ENCODE data around the gene UBE2R2. TPM values are rescaled to one million over a fixed set of nuclear protein-coding genes. Genes with fewer than 3 reads are reported as not detected.
A peak's percentile ranks its signal among the peaks of the same experiment; 100 is the strongest.
"Not testable (repeated sequence)": the region's sequence is repeated elsewhere in the genome, so short reads cannot be mapped to it uniquely, and the experiment has no call there.

The UBE2R2 gene
- total and polyA plus RNA-seq, 2 donors (not counting 1 experiment from before 2014, with no cell fraction given), result 23.9 to 57.1 TPM

GRCh38 chr9:33860200-33860871 is 43.4 kb downstream of the UBE2R2 start:
- Histone ChIP-seq H3K27me3 (ENCODE audit: control insufficient read depth, insufficient read depth, low read length) (no peaks in the 10 kb centered on the region), H3K9me3 (ENCODE audit: control insufficient read depth, insufficient read depth, low read depth, low read length) (no peaks in the 10 kb centered on the region), H3K4me2 (ENCODE audit: extremely low read depth, insufficient read depth, low read length) (no peak overlapping the region), H3K27ac (ENCODE audit: insufficient read depth, low read length) (no peak overlapping the region), H2AFZ (ENCODE audit: low read length) (no peak overlapping the region), H3K36me3 (ENCODE audit: control insufficient read depth, insufficient read depth, low read length) (no peaks in the 10 kb centered on the region), H3K79me2 (ENCODE audit: control insufficient read depth, insufficient read depth, low read length) (peaks cover 79% of the 10 kb centered on the region), H3K9ac (ENCODE audit: insufficient read depth, low read length) (no peak overlapping the region), H3K4me3 (replicated peaks in 1 of 4; ENCODE audit: control extremely low read depth in 1 of 4, insufficient read depth in 1 of 4, low read depth in 3 of 4, low read length in 4 of 4) (no peak overlapping the region), H4K20me1 (ENCODE audit: control insufficient read depth, extremely low read depth, insufficient read depth, low read length) (no peaks in the 10 kb centered on the region), H3K4me1 (ENCODE audit: control insufficient read depth, extremely low read depth, insufficient read depth, low read length) (peaks cover 4% of the 10 kb centered on the region)
- DNase-seq (ENCODE audit: low read depth in 2 of 2), result peak in 1 of 2 donors; percentile 48
- TF ChIP-seq EZH2 (IDR thresholded peaks at IDR 0.05; ENCODE audit: low read length, missing control alignments) (no peak), CTCF (conservative IDR thresholded peaks at IDR 0.05 in 1 of 2, IDR thresholded peaks at IDR 0.05 in 1 of 2; ENCODE audit: low read depth in 1 of 2, low read length in 2 of 2) (peak in 1 of 2 donors; percentile 9)

- TF ChIP-seq CTCF (conservative IDR thresholded peaks at IDR 0.05 in 1 of 2, IDR thresholded peaks at IDR 0.05 in 1 of 2; ENCODE audit: low read depth in 1 of 2, low read length in 2 of 2) (no peak), EZH2 (IDR thresholded peaks at IDR 0.05; ENCODE audit: low read length, missing control alignments) (no peak)
- H3K27me3 ChIP-seq (ENCODE audit: control insufficient read depth, insufficient read depth, low read length), result no peaks in the 10 kb centered on the region
- no peaks in the 10 kb centered on the region for H3K36me3 ChIP-seq (ENCODE audit: control insufficient read depth, insufficient read depth, low read length)
- no peak overlapping the region for H2AFZ ChIP-seq (ENCODE audit: low read length)
- no peaks in the 10 kb centered on the region for H4K20me1 ChIP-seq (ENCODE audit: control insufficient read depth, extremely low read depth, insufficient read depth, low read length)
- H3K27ac ChIP-seq (ENCODE audit: insufficient read depth, low read length), result no peak overlapping the region
- H3K9me3 ChIP-seq (ENCODE audit: control insufficient read depth, insufficient read depth, low read depth, low read length), result no peaks in the 10 kb centered on the region
- H3K4me1 ChIP-seq (ENCODE audit: control insufficient read depth, extremely low read depth, insufficient read depth, low read length), result peaks cover 4% of the 10 kb centered on the region
- no peak overlapping the region for H3K4me2 ChIP-seq (ENCODE audit: extremely low read depth, insufficient read depth, low read length)
- no peak overlapping the region for H3K4me3 ChIP-seq (replicated peaks in 1 of 4; ENCODE audit: control extremely low read depth in 1 of 4, insufficient read depth in 1 of 4, low read depth in 3 of 4, low read length in 4 of 4)
- DNase-seq (ENCODE audit: low read depth in 2 of 2), result no peak
- H3K9ac ChIP-seq (ENCODE audit: insufficient read depth, low read length), result no peak overlapping the region
- peaks cover 74% of the 10 kb centered on the region for H3K79me2 ChIP-seq (ENCODE audit: control insufficient read depth, insufficient read depth, low read length)
Measured at GRCh38 chr9:33861917-33862453, 45.0 kb downstream of the UBE2R2 start.

GRCh38 chr9:33863027-33863426 is 46.1 kb downstream of the UBE2R2 start:
- not testable (repeated sequence) for H4K20me1 ChIP-seq (ENCODE audit: control insufficient read depth, extremely low read depth, insufficient read depth, low read length)

More at GRCh38 chr9:33863027-33863426, 46.1 kb downstream of the UBE2R2 start:
- Histone ChIP-seq H3K79me2 (ENCODE audit: control insufficient read depth, insufficient read depth, low read length) (peaks cover 73% of the 10 kb centered on the region), H3K4me1 (ENCODE audit: control insufficient read depth, extremely low read depth, insufficient read depth, low read length) (peaks cover 11% of the 10 kb centered on the region)
- H2AFZ ChIP-seq (ENCODE audit: low read length); DNase-seq (ENCODE audit: low read depth in 2 of 2); H3K27ac ChIP-seq (ENCODE audit: insufficient read depth, low read length); H3K36me3 ChIP-seq (ENCODE audit: control insufficient read depth, insufficient read depth, low read length); H3K27me3 ChIP-seq (ENCODE audit: control insufficient read depth, insufficient read depth, low read length); H3K4me2 ChIP-seq (ENCODE audit: extremely low read depth, insufficient read depth, low read length); H3K4me3 ChIP-seq (replicated peaks in 1 of 4; ENCODE audit: control extremely low read depth in 1 of 4, insufficient read depth in 1 of 4, low read depth in 3 of 4, low read length in 4 of 4); H3K9me3 ChIP-seq (ENCODE audit: control insufficient read depth, insufficient read depth, low read depth, low read length); H3K9ac ChIP-seq (ENCODE audit: insufficient read depth, low read length): not testable (repeated sequence)

All from fibroblast of lung (primary cell).